PFSK-1 (cell line): ENCODE data around the gene C19orf47.

Experiments
- POLR2AphosphoS5 ChIP-seq: IDR thresholded peaks from 2 replicates; pipeline ENCODE4 v1.6.1; 2012; ENCODE audit warnings: low read depth, mild to moderate bottlenecking, control low read depth, low read length, moderate library complexity
- SIN3A ChIP-seq: IDR thresholded peaks from 2 replicates; pipeline ENCODE4 v1.6.1; 2012; ENCODE audit warnings: mild to moderate bottlenecking, low read length, moderate library complexity, borderline replicate concordance; ENCODE audit not compliant: insufficient read depth
- TF ChIP-seq, protein P1 (sequence below), 2 experiments: IDR thresholded peaks; 2 replicates each; pipeline versions ENCODE4 v1.6.1 to v1.8.0; 2011 to 2012; ENCODE audit warnings: low read depth in 2 of 2, low read length in 2 of 2, control low read depth in 1 of 2, inconsistent platforms in 1 of 2, mild to moderate bottlenecking in 1 of 2, moderate library complexity in 1 of 2; ENCODE audit not compliant: insufficient read depth in 1 of 2

DNA sequence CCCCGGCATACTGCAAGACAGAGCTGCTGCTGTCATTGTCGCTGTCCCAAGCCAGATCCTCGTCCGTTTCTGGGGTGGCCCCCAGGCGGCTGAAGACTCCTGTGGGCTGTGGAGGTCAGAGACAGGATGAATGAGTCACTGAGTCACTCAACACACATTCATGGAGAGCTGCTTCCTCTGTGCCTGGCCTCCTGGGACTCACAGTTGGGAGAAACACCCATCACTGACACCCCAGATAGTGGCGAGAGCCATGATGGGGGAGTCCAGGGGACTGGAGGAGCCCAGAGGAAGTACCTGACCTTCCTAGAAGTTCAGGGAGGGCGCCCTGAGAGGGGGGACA, 26.0 kb downstream of the C19orf47 start:
- TF ChIP-seq, protein P1, sequence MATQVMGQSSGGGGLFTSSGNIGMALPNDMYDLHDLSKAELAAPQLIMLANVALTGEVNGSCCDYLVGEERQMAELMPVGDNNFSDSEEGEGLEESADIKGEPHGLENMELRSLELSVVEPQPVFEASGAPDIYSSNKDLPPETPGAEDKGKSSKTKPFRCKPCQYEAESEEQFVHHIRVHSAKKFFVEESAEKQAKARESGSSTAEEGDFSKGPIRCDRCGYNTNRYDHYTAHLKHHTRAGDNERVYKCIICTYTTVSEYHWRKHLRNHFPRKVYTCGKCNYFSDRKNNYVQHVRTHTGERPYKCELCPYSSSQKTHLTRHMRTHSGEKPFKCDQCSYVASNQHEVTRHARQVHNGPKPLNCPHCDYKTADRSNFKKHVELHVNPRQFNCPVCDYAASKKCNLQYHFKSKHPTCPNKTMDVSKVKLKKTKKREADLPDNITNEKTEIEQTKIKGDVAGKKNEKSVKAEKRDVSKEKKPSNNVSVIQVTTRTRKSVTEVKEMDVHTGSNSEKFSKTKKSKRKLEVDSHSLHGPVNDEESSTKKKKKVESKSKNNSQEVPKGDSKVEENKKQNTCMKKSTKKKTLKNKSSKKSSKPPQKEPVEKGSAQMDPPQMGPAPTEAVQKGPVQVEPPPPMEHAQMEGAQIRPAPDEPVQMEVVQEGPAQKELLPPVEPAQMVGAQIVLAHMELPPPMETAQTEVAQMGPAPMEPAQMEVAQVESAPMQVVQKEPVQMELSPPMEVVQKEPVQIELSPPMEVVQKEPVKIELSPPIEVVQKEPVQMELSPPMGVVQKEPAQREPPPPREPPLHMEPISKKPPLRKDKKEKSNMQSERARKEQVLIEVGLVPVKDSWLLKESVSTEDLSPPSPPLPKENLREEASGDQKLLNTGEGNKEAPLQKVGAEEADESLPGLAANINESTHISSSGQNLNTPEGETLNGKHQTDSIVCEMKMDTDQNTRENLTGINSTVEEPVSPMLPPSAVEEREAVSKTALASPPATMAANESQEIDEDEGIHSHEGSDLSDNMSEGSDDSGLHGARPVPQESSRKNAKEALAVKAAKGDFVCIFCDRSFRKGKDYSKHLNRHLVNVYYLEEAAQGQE (IDR thresholded peaks at IDR 0.05; ENCODE audit: insufficient read depth in 1 of 2, low read depth in 2 of 2, low read length in 2 of 2) = no peak
- TF ChIP-seq POLR2AphosphoS5 (no peak), SIN3A (no peak)
